HUDEP-2 (cell line): ENCODE results near the gene ZNF354B.
A peak's percentile ranks its signal among the peaks of the same experiment; 100 is the strongest.
"Not testable (repeated sequence)": the region's sequence is repeated elsewhere in the genome, so short reads cannot be mapped to it uniquely, and the experiment has no call there.

ENCODE experiments used
- DNase-seq, 76 experiments: peaks; one replicate each; lab custom pipeline; 2025; ENCODE audit not compliant: unreplicated experiment in 76 of 76; lab: John Stamatoyannopoulos, UW

The ZNF354B gene

GRCh38 chr5:178859625-178860521 is at the start of gene ZNF354B:
ZNF354B (plus strand) TSS chr5:178859953; CDS start chr5:178861048, 1,095 bp downstream.
- DNase-seq: peak in 75 of 76 experiments; percentile 9 to 78 (median 63)

GRCh38 chr5:178817506-178817905 is 42.2 kb upstream of the ZNF354B start:
- no peak for DNase-seq

GRCh38 chr5:178818094-178818493 is 41.7 kb upstream of the ZNF354B start:
- no peak for DNase-seq

- no peak for DNase-seq
These were observed 39.8 kb upstream of the ZNF354B start for GRCh38 chr5:178820001-178820400.

GRCh38 chr5:178825444-178825843 is 34.3 kb upstream of the ZNF354B start:
- DNase-seq: no peak

- no peak for DNase-seq
These were observed 33.5 kb upstream of the ZNF354B start for GRCh38 chr5:178826216-178826615.

- no peak for DNase-seq
These were observed 32.1 kb upstream of the ZNF354B start for GRCh38 chr5:178827636-178828035.

- DNase-seq: no peak
These were observed 28.7 kb upstream of the ZNF354B start for GRCh38 chr5:178831049-178831448.

GRCh38 chr5:178832618-178833201 is 27.0 kb upstream of the ZNF354B start:
- no peak for DNase-seq

GRCh38 chr5:178836628-178837027 is 23.1 kb upstream of the ZNF354B start:
- no peak for DNase-seq

GRCh38 chr5:178838695-178839318 is 20.9 kb upstream of the ZNF354B start:
- DNase-seq: not testable (repeated sequence)

GRCh38 chr5:178839319-178839704 is 20.4 kb upstream of the ZNF354B start:
- DNase-seq: peak in 15 of 76 experiments; percentile 1 to 29 (median 9)

GRCh38 chr5:178840399-178840798 is 19.4 kb upstream of the ZNF354B start:
- DNase-seq: not testable (repeated sequence)

- DNase-seq: no peak
These were observed 10.4 kb upstream of the ZNF354B start for GRCh38 chr5:178849316-178849715.

- DNase-seq: no peak
These were observed 7.8 kb upstream of the ZNF354B start for GRCh38 chr5:178851951-178852350.

- DNase-seq: no peak
These were observed 5.5 kb upstream of the ZNF354B start for GRCh38 chr5:178854284-178854683.

GRCh38 chr5:178860615-178861014 is 862 bp downstream of the ZNF354B start:
- not testable (repeated sequence) for DNase-seq

- no peak for DNase-seq
These were observed 1.9 kb downstream of the ZNF354B start for GRCh38 chr5:178861627-178862026.

GRCh38 chr5:178866946-178867345 is 7.2 kb downstream of the ZNF354B start:
- no peak for DNase-seq

GRCh38 chr5:178869577-178869976 is 9.8 kb downstream of the ZNF354B start:
- no peak for DNase-seq

GRCh38 chr5:178870411-178870810 is 10.7 kb downstream of the ZNF354B start:
- DNase-seq: no peak
